ENCODE data around the gene ZNF791.
"Not testable (repeated sequence)": the region's sequence is repeated elsewhere in the genome, so short reads cannot be mapped to it uniquely, and the experiment has no call there.

DNA sequence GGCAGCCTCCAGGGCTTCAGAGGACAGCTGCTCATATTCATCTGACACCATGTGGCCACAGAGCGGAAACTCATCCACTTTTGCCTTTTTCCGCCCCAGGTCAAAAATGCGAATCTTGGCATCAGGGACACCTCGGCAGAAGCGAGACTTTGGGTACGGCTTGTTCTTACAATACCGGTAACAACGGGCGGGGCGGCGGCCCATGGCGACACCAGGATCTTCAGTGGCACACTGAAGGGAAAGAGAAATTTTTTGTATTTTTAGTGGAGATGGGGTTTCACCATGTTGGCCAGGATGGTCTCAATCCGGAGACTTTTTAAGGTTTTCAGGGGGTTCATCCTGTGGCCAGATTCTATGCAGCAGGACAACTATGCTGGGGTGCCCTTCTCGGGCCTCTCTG lies 33.0 kb downstream of the ZNF791 start:
- TF ChIP-seq, protein P1, sequence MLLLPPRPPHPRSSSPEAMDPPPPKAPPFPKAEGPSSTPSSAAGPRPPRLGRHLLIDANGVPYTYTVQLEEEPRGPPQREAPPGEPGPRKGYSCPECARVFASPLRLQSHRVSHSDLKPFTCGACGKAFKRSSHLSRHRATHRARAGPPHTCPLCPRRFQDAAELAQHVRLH (tag by site-specific recombination; IDR thresholded peaks at IDR 0.05) = not testable (repeated sequence)
- not testable (repeated sequence) for TF ChIP-seq ZNF169 (tag by site-specific recombination; IDR thresholded peaks at IDR 0.05); BCL11B (tag by site-specific recombination; IDR thresholded peaks at IDR 0.05; ENCODE audit: low read depth); CTCF (tag by site-specific recombination; IDR thresholded peaks at IDR 0.05); ZNF561 (tag by site-specific recombination; IDR thresholded peaks at IDR 0.05; ENCODE audit: borderline replicate concordance); YY1 (tag by site-specific recombination; IDR thresholded peaks at IDR 0.05); REST (tag by site-specific recombination; IDR thresholded peaks at IDR 0.05); PATZ1 (tag by site-specific recombination; IDR thresholded peaks at IDR 0.05); ZNF513 (tag by site-specific recombination; IDR thresholded peaks at IDR 0.05); ZBTB49 (tag by site-specific recombination; IDR thresholded peaks at IDR 0.05; ENCODE audit: low read depth)
- TF ChIP-seq, protein P2, sequence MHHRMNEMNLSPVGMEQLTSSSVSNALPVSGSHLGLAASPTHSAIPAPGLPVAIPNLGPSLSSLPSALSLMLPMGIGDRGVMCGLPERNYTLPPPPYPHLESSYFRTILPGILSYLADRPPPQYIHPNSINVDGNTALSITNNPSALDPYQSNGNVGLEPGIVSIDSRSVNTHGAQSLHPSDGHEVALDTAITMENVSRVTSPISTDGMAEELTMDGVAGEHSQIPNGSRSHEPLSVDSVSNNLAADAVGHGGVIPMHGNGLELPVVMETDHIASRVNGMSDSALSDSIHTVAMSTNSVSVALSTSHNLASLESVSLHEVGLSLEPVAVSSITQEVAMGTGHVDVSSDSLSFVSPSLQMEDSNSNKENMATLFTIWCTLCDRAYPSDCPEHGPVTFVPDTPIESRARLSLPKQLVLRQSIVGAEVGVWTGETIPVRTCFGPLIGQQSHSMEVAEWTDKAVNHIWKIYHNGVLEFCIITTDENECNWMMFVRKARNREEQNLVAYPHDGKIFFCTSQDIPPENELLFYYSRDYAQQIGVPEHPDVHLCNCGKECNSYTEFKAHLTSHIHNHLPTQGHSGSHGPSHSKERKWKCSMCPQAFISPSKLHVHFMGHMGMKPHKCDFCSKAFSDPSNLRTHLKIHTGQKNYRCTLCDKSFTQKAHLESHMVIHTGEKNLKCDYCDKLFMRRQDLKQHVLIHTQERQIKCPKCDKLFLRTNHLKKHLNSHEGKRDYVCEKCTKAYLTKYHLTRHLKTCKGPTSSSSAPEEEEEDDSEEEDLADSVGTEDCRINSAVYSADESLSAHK (tag by site-specific recombination; IDR thresholded peaks at IDR 0.05) = not testable (repeated sequence)

Data from HEK293 (cell line).